T-helper 1 cell treated with Interleukin-12 subunit alpha and Interleukin-12 subunit beta and Interleukin-4 antibody, amounts not matched to agents 30 ng/mL and 1 ng/mL, for 36 hours (primary cell): ENCODE measurements around the gene SSU72. TPM values are rescaled to one million over a fixed set of nuclear protein-coding genes. Genes with fewer than 3 reads are reported as not detected.
"Not testable (repeated sequence)": the region's sequence is repeated elsewhere in the genome, so short reads cannot be mapped to it uniquely, and the experiment has no call there.

Source experiments
- intact Hi-C: fragments of 100-400 bp; cut with micrococcal nuclease; formaldehyde crosslinking; loops from one replicate; pipeline ENCODE4 v1.15.1; 2024
- total RNA-seq: library from RNA; stranded (reverse); gene quantifications from 2 replicates; pipeline ENCODE4 v1.2.3, GENCODE V29; 2022

Gene SSU72
- total RNA-seq, 1 donor from 2014 or later, result 138 TPM

GRCh38 chr1:1562556-1563195, 12.0 kb downstream of the SSU72 start:
- intact Hi-C loops, result no loop called here

DNA sequence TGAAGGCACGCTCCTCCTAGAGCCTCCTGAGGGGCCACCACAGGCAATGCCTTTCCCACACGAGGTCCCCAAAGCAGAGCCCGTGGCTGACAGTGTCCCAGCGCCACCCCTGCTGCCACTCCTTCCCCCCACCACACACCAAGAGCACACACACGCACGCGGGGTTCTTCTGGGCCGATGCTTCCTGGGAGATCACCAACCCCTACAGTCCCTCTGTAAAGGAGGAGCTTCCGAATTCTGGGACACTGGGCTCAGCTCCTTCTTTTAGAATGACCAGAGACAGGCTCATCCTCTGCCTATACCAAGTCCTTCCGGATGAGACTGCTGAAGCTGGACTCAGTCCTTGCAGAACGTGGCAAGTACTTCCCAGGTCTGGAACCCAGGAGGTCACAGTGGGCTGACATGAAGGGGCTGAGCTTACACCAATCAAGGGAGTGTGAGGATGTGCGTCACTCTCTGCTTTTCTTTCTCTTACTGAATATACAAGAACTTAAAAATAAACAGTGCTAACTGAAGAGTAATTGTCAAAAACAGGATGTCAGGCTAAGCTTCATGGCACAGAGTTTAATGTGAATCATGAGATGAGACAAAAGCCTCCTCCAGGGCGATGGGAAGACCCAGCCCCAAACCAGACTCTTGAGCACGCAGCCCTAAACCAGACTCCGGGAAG, 12.7 kb downstream of the SSU72 start:
- intact Hi-C loops, result no loop called here

GRCh38 chr1:1560178-1560577, 14.5 kb downstream of the SSU72 start:
- intact Hi-C loops, result no loop called here

- intact Hi-C loops, result no loop called here
These were observed 15.6 kb downstream of the SSU72 start for GRCh38 chr1:1559066-1559465.

DNA sequence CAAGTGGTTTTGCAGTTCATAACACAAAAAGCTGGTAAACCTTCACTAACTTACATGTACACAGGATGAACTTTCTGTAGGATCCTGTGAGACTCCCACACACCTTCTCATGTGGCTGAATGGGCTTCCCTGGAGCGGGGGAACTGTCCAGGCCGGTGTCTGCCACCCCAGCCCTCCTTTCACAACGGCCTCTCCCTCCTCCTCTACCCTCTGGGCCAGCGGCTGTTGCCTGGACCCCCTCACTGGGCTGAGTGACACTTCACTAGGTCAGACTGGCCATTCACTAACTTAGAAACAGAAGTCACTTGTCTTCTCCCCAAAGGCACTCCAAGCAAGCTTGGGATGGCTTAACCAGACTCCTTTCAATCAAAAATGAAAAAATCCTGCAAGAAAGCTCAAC, 16.1 kb downstream of the SSU72 start:
- intact Hi-C loops, result no loop called here

GRCh38 chr1:1557688-1558087, 17.0 kb downstream of the SSU72 start:
- intact Hi-C loops, result not testable (repeated sequence)

DNA sequence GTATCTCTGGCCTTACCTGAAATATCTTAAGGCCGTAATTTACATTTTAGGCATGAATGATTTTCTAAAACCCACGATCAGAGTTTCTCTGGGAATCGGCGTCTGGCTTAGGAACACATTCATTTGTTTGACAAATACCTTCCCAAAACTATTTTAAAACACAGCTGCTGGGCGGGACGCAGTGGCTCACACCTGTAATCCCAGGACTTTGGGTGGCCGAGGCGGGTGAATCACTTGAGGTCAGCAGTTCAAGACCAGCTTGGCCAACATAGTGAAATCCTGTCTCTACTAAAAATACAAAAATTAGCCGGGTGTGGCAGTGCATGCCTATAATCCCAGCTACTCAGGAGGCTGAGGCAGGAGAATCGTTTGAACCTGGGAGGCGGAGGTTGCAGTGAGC, 17.7 kb downstream of the SSU72 start:
- intact Hi-C loops, result not testable (repeated sequence)

DNA sequence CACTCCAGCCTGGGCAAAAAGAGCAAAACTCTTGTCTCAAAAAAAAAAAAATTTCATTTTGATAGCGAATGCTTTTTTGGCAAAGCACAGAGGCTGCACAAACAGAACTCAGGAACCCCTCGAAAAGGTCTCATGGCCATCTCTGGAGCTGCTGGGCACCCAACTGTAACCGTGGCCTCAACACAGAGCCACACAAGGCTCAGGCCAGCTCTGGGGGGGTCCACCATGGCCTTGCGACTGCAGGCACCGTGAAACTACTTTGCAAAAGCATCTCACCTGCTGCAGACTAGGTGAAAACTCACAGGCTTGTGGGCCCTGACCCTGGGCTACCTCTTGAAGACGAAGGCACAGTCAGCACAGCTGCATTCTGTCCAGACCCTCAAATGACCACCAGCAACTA, 18.2 kb downstream of the SSU72 start:
- intact Hi-C loops, result no loop called here

DNA sequence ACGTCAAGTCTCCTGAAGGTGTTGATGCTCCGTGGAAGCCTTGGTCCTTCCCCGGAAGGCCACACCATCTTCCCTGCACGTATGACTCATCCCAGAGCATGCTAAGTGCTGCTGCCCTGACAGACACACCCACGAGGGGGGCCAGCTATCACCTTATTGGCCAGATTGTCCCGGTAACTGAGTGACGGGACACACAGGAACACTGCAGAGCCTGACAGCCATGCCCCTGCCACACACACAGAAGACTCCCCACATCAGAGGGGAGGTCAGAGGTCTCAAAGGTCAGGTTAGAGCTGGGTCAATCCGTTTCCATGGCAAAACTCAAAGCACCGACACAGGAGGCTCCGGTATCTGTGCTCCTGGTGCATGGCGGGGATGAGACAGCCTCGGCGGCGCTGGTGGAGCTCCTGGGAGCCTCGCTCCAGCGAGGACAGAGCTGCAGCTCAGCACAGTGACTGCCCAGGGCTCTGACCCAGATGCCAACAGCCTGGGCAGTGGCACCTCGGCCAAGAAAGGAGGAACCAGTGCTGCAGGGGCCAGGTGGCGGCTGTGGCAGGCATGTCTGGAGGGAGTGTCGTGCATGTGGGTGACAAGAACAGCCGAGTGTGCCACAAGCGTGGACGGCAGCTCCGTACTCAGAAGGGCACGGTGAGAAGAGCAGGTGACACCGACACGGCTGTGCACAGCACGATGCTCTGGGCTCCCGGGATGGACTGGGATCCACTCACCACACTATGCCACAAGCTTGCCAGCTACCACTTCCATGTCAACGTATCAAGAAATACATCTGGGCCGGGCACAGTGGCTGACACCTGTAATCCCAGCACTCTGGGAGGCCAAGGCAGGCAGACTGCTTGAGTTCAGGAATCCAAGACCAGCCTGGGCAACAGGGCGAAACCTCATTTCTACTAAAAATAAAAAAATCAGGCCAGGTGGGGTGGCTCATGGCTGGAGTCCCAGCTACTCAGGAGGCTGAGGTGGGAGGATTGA, 19.4 kb downstream of the SSU72 start:
- intact Hi-C loops, result no loop called here

GRCh38 chr1:1554550-1554925, 20.1 kb downstream of the SSU72 start:
- intact Hi-C loops, result no loop called here

DNA sequence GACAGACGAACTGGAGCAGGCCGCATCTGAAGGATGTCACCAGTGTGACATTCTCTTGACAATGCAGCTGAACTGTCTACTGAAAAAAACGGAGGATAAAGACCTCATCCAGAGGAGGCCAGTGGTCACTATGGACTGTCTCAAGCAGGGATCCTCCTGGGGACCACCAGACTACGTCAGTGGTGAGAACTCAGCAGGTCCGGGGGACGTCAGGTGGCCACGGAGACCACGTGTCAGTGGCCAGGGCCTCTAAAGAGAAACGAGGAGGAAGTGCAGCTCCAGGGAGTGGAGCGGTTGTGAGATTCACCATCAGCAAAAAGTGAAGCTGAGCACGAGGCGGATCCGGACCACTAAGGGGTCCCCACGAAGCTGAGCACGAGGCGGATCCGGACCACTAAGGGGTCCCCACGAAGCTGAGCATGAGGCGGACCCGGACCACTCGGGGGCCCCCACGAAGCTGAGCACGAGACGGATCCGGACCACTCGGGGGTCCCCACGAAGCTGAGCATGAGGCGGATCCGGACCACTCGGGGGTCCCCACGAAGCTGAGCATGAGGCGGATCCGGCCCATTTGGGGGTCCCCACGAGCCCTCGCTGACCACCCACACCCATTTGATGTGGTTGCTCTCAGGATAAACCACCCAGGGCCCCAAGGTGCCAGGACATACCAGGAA, 20.7 kb downstream of the SSU72 start:
- intact Hi-C loops, result no loop called here

GRCh38 chr1:1552263-1552639, 22.4 kb downstream of the SSU72 start:
- intact Hi-C loops, result no loop called here

DNA sequence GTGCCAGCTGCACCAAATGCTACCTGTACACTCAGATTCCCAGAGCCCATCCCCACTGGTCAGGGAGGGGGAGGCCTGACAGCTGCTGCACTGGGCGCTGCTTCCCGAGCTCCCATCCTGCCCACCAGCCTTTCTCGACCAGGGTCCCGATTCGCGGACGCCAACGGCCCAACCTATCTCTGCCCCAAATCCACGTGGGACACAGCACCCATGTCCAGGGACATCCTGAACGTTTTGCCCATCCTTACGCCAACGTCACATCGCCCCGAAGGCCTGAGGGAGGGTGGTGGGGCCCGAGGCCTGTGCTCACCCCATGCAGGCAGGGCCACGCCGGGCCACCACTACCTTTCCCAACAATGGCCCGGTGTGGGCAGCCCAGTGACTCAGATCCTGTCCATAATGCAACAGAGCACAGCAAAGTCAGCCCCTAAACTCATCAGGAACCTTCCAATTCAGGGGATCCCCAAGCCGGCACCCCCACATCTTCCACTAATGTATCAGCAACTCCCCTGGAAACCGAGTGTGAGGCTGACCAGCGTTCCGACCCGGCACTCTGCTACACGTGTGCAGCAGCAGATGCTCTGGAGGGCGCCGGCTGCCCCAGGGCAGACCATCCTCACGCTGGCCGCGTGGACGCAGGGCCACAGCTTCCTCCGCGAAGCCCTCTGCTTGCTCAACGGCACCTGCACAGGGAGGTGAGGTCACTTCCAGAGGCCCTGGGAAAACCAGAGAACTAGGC, 23.0 kb downstream of the SSU72 start:
- intact Hi-C loops, result no loop called here

- intact Hi-C loops, result no loop called here
These were observed 23.9 kb downstream of the SSU72 start for GRCh38 chr1:1550591-1551432.

GRCh38 chr1:1550087-1550486, 24.6 kb downstream of the SSU72 start:
- intact Hi-C loops, result no loop called here

DNA sequence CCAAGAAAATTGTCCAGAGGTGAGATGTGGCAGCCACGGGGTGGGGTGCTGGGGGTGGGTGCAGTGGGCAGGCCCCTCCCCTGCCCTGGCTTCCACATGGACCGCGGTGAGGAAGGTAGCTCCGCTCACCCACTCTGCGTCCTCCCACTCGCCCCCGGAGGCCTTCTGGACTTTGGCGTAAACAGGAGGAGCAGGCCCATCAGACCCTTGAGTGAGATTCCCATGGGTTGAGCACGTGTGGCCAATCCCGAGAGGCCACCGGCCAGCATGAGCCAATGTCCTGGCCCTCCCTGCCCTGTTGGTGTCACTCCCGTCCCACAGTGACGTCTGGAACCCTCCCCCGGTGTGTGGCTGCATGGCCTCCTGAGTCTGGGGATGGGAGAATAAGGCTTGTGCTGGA, 26.1 kb downstream of the SSU72 start:
- intact Hi-C loops, result no loop called here

GRCh38 chr1:1547476-1547875, 27.2 kb downstream of the SSU72 start:
- intact Hi-C loops, result no loop called here

DNA sequence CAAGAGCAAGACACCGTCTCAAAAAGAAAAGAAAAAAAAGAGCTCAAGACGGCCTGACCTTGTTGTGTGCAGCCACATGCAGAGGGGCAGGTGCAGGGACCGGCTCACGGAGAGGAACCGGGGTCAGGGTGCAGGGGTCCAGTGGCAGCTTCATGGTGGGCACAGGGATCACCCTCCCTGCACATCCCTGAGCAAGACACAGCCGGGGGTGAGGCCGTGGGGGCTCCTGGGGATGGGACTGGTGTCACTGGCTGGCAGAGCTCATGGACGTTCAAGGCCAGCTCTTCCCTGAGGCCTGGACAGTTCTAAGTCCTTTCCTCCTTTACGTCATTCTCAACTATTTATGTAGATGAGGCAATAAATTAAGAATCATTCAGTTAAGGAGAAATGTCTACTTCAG, 27.7 kb downstream of the SSU72 start:
- intact Hi-C loops, result no loop called here

- intact Hi-C loops, result no loop called here
These were observed 28.5 kb downstream of the SSU72 start for GRCh38 chr1:1545946-1546737.
